Fibroblast of lung (primary cell): ENCODE results near the gene HDAC3.

Source experiments
- EZH2 ChIP-seq: IDR thresholded peaks from 2 replicates; pipeline ENCODE4 v1.5.1; 2012; ENCODE audit warnings: low read length, control low read depth, mild to moderate bottlenecking; ENCODE audit errors: missing control alignments
- TF ChIP-seq, protein P1 (sequence below), 2 donors: IDR thresholded peaks in 1 of 2; conservative IDR thresholded peaks in 1 of 2; 1 replicate in 1 of 2; 2 replicates in 1 of 2; pipeline ENCODE4 v1.5.1; 2011 to 2012; ENCODE audit warnings: low read length in 2 of 2, control low read depth in 1 of 2, inconsistent platforms in 1 of 2, low read depth in 1 of 2, mild to moderate bottlenecking in 1 of 2

DNA sequence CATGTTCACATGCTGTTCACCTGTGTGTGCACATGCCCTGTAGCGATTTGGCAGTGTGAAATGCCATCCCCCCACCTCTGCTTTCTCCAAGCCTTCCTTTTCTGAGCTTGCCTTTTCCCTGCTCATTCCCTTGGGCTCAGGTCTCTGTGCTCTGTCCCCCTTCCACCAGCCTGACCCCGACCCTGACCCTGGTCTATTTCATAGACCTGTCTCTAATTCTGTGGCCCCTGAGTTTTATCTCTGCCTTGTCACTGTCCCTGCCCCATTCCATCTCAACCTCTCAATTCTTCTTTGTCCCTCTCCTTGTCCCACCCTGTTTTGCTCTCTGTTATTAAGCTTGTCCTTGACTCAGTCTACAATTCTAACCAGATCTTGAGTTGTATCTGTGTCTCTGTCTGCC is 44.6 kb upstream of the HDAC3 start:
- TF ChIP-seq, protein P1, sequence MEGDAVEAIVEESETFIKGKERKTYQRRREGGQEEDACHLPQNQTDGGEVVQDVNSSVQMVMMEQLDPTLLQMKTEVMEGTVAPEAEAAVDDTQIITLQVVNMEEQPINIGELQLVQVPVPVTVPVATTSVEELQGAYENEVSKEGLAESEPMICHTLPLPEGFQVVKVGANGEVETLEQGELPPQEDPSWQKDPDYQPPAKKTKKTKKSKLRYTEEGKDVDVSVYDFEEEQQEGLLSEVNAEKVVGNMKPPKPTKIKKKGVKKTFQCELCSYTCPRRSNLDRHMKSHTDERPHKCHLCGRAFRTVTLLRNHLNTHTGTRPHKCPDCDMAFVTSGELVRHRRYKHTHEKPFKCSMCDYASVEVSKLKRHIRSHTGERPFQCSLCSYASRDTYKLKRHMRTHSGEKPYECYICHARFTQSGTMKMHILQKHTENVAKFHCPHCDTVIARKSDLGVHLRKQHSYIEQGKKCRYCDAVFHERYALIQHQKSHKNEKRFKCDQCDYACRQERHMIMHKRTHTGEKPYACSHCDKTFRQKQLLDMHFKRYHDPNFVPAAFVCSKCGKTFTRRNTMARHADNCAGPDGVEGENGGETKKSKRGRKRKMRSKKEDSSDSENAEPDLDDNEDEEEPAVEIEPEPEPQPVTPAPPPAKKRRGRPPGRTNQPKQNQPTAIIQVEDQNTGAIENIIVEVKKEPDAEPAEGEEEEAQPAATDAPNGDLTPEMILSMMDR (conservative IDR thresholded peaks at IDR 0.05 in 1 of 2, IDR thresholded peaks at IDR 0.05 in 1 of 2; ENCODE audit: low read depth in 1 of 2, low read length in 2 of 2), result no peak
- TF ChIP-seq EZH2, result no peak
